HepG2 (cell line): ENCODE data around the gene PSMC2. TPM values are rescaled to one million over a fixed set of nuclear protein-coding genes. Genes with fewer than 3 reads are reported as not detected.

Experiments
- CENPX ChIP-seq: sonication (generic); formaldehyde crosslinking; IDR thresholded peaks from 2 replicates; pipeline ENCODE4 v1.9.0; 2021; ENCODE audit warnings: mild to moderate bottlenecking, missing genetic modification reagents, moderate library complexity
- KMT2A ChIP-seq: sonication (generic); formaldehyde crosslinking; IDR thresholded peaks from 2 replicates; pipeline ENCODE4 v1.4.0; 2020; ENCODE audit warnings: missing genetic modification reagents
- LRRFIP1 ChIP-seq: sonication (generic); formaldehyde crosslinking; conservative IDR thresholded peaks from 2 replicates; pipeline ENCODE4 v1.4.0; 2020; ENCODE audit warnings: missing genetic modification reagents
- MAF1 ChIP-seq: sonication (generic); formaldehyde crosslinking; IDR thresholded peaks from 2 replicates; pipeline ENCODE4 v1.5.0; 2020; ENCODE audit warnings: missing genetic modification reagents, borderline replicate concordance
- MXD4 ChIP-seq: IDR thresholded peaks from 2 replicates; pipeline ENCODE4 v1.6.1; 2016; ENCODE audit warnings: mild to moderate bottlenecking, missing biosample characterization, missing genetic modification reagents
- NFIC ChIP-seq: IDR thresholded peaks from 2 replicates; pipeline ENCODE4 v1.6.1; 2012; ENCODE audit warnings: mild to moderate bottlenecking, low read length, inconsistent platforms
- NR2F1 ChIP-seq, 2 experiments: fragments of 450-650 bp in 1 of 2; formaldehyde crosslinking in 1 of 2; IDR thresholded peaks; 2 replicates each; pipeline versions ENCODE4 v1.5.0 to v1.6.1; 2016 to 2020; ENCODE audit warnings: mild to moderate bottlenecking in 1 of 2, missing compliant biosample characterization in 1 of 2, missing genetic modification reagents in 1 of 2, moderate library complexity in 1 of 2
- PRDM4 ChIP-seq: sonication (generic); formaldehyde crosslinking; IDR thresholded peaks from 2 replicates; pipeline ENCODE4 v1.9.0; 2021; ENCODE audit warnings: missing genetic modification reagents, borderline replicate concordance
- SAFB2 ChIP-seq: sonication (generic); formaldehyde crosslinking; IDR thresholded peaks from 2 replicates; pipeline ENCODE4 v1.5.1; 2020; ENCODE audit warnings: missing genetic modification reagents, low read depth, mild to moderate bottlenecking, borderline replicate concordance
- SALL1 ChIP-seq: sonication (generic); formaldehyde crosslinking; IDR thresholded peaks from 2 replicates; pipeline ENCODE4 v1.8.0; 2022; ENCODE audit warnings: mild to moderate bottlenecking, missing genetic modification reagents
- SCMH1 ChIP-seq: sonication (generic); formaldehyde crosslinking; IDR thresholded peaks from 2 replicates; pipeline ENCODE4 v1.9.0; 2021; ENCODE audit warnings: missing genetic modification reagents, mild to moderate bottlenecking, borderline replicate concordance
- XRCC5 ChIP-seq: fragments of 200-400 bp; formaldehyde crosslinking; optimal IDR thresholded peaks from 2 replicates; pipeline ENCODE3; 2017; ENCODE audit warnings: mild to moderate bottlenecking, low read length
- ZMAT3 ChIP-seq: sonication (generic); formaldehyde crosslinking; conservative IDR thresholded peaks from 2 replicates; pipeline ENCODE4 v1.7.0; 2021; ENCODE audit warnings: missing genetic modification reagents
- ZNF234 ChIP-seq: sonication (generic); formaldehyde crosslinking; conservative IDR thresholded peaks from 2 replicates; pipeline ENCODE4 v1.5.1; 2020; ENCODE audit warnings: mild to moderate bottlenecking, missing genetic modification reagents
- ZNF281 ChIP-seq: sonication (generic); formaldehyde crosslinking; IDR thresholded peaks from 2 replicates; pipeline ENCODE4 v1.4.0; 2020; ENCODE audit warnings: missing genetic modification reagents, borderline replicate concordance
- ZNF329 ChIP-seq: sonication (generic); formaldehyde crosslinking; IDR thresholded peaks from 2 replicates; pipeline ENCODE4 v1.9.0; 2021; ENCODE audit warnings: low read depth, mild to moderate bottlenecking, missing genetic modification reagents
- ZNF484 ChIP-seq: sonication (generic); formaldehyde crosslinking; IDR thresholded peaks from 2 replicates; pipeline ENCODE4 v1.5.1; 2020; ENCODE audit warnings: mild to moderate bottlenecking, low read depth, missing genetic modification reagents, borderline replicate concordance
- ZNF800 ChIP-seq: sonication (generic); formaldehyde crosslinking; IDR thresholded peaks from 2 replicates; pipeline ENCODE4 v1.4.0; 2020; ENCODE audit warnings: missing genetic modification reagents
- ZNF83 ChIP-seq: sonication (generic); formaldehyde crosslinking; IDR thresholded peaks from 2 replicates; pipeline ENCODE4 v1.4.0; 2020; ENCODE audit warnings: missing genetic modification reagents, mild to moderate bottlenecking, borderline replicate concordance
- polyA plus RNA-seq, 8 experiments: library from polyadenylated mRNA; depleted of rRNA in 3 of 8; stranded (reverse) in 7 of 8; unstranded in 1 of 8; fragments of >200 nt; fragmentation: Illumina TruSeq in 4 of 8; extraction: Trizol in 4 of 8; gene quantifications; 2 replicates each; pipeline versions ENCODE4 v1.2.1 to v1.2.3, GENCODE V29; 2011 to 2016; ENCODE audit warnings: low read depth in 4 of 8, missing spikeins in 1 of 8, mixed read lengths in 1 of 8; ENCODE audit not compliant: insufficient read depth in 1 of 8
- total RNA-seq, 5 experiments: library from RNA; depleted of rRNA; stranded (reverse); fragments of >200 nt; fragmentation: Illumina TruSeq; extraction: Trizol; gene quantifications; 2 replicates each; pipeline ENCODE4 v1.2.3, GENCODE V29; 2016; ENCODE audit warnings: low read depth in 1 of 5

The PSMC2 gene
- total and polyA plus RNA-seq, 2 of the 13 experiments (the other 11 are each of a cell fraction or from before 2014, with no cell fraction given) = 89.9 to 181 TPM

GRCh38 chr7:103347507-103348267 lies at the start of gene PSMC2 (continued):
- TF ChIP-seq PRDM4 (CRISPR knock-in tag) (no peak), SALL1 (CRISPR knock-in tag) (peak; percentile 67), NFIC (no peak), ZNF329 (CRISPR knock-in tag) (0 out of 2 replicates have a peak, but pooled peaks have one; percentile 24), ZMAT3 (no peak), CENPX (no peak), XRCC5 (peak; percentile 76), MAF1 (no peak), ZNF234 (no peak), MXD4 (CRISPR knock-in tag) (0 out of 2 replicates have a peak, but pooled peaks have one; percentile 28), NR2F1 (CRISPR knock-in tag; IDR thresholded peaks at IDR 0.05) (0 out of 4 replicates have a peak, but pooled peaks of 1 of the 2 experiments have one; percentile 11), KMT2A (CRISPR knock-in tag) (peak; percentile 98), ZNF484 (CRISPR knock-in tag) (no peak), ZNF800 (peak; percentile 35; the same call in 1 of the 2 replicates), SCMH1 (CRISPR knock-in tag) (no peak), ZNF281 (CRISPR knock-in tag) (no peak), LRRFIP1 (CRISPR knock-in tag) (no peak), SAFB2 (CRISPR knock-in tag) (no peak), ZNF83 (CRISPR knock-in tag) (no peak)
